GM12874 (cell line): ENCODE results near the gene GRIK5.

ENCODE experiments used
- CTCF ChIP-seq: IDR thresholded peaks from 2 replicates; pipeline ENCODE4 v1.5.1; 2011; ENCODE audit warnings: low read depth, mild to moderate bottlenecking, control low read depth, low read length, moderate library complexity; ENCODE audit not compliant: insufficient read depth

GRIK5 gene

GRCh38 chr19:42069619-42070351 lies at the start of gene GRIK5:
GRIK5 (minus strand) TSS chr19:42070206; CDS start chr19:42065770, 4,436 bp downstream.
- no peak for TF ChIP-seq CTCF

GRCh38 chr19:42117076-42117475 lies 47.1 kb upstream of the GRIK5 start:
- TF ChIP-seq CTCF = no peak

GRCh38 chr19:42116308-42117075 lies 46.5 kb upstream of the GRIK5 start:
- peak; percentile 45; the same call in 1 of the 2 replicates for TF ChIP-seq CTCF

GRCh38 chr19:42115705-42116104 lies 45.7 kb upstream of the GRIK5 start:
- no peak for TF ChIP-seq CTCF

- no peak for TF ChIP-seq CTCF
Observed at GRCh38 chr19:42115219-42115618, 45.2 kb upstream of the GRIK5 start.

GRCh38 chr19:42114412-42114811 lies 44.4 kb upstream of the GRIK5 start:
- no peak for TF ChIP-seq CTCF

- peak; percentile 30; the same call in 1 of the 2 replicates for TF ChIP-seq CTCF
Observed at GRCh38 chr19:42113641-42114348, 43.8 kb upstream of the GRIK5 start.
